Esophagus squamous epithelium (tissue), 4 donors: ENCODE results near the gene PGBD1.

ENCODE experiments used
- POLR2A ChIP-seq, 4 donors: fragments of 450-650 bp; IDR thresholded peaks; one replicate each; pipeline ENCODE4 v1.6.1; 2017; ENCODE audit warnings: antibody characterized with exemption in 4 of 4, mild to moderate bottlenecking in 4 of 4, moderate library complexity in 3 of 4
- TF ChIP-seq, protein P1 (sequence below), 6 experiments: fragments of 450-650 bp in 4 of 6; fragments of 200-600 bp in 2 of 6; sonication (generic) in 2 of 6; IDR thresholded peaks; one replicate each; pipeline ENCODE4 v1.5.1; 2016 to 2019; ENCODE audit warnings: antibody characterized with exemption in 6 of 6, mild to moderate bottlenecking in 4 of 6, moderate library complexity in 4 of 6

DNA sequence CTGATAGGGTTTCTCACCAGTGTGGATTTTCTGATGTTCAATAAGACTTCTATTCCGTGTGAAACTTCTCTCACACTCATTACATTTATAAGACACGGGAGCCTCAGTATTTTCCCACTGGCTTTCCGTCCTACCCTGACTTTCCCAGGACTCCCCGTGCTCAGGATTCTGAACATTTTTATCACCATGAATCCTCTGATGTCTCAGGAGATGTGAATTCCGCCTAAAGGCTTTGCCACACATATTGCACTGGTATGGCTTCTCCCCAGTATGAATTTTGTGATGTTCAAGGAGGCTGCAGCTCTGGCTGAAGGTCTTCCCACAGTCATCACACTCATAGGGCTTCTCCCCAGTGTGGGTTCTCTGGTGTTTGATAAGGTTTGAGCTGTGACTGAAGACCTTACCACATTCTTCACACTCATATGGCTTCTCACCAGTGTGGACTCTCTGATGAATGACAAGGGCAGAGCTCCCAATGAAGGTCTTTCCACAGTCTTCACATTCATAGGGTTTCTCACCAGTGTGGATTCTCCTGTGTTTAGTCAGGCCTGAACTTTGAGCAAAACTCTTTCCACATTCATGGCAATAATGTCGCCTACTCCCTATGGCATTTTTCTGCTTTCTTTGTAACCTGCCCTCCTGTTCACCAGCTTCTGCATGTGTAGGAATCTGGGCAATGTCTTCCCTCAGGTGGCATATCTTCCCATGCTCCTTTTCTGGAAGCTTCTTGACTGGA is 36.0 kb upstream of the PGBD1 start:
- TF ChIP-seq, protein P1, sequence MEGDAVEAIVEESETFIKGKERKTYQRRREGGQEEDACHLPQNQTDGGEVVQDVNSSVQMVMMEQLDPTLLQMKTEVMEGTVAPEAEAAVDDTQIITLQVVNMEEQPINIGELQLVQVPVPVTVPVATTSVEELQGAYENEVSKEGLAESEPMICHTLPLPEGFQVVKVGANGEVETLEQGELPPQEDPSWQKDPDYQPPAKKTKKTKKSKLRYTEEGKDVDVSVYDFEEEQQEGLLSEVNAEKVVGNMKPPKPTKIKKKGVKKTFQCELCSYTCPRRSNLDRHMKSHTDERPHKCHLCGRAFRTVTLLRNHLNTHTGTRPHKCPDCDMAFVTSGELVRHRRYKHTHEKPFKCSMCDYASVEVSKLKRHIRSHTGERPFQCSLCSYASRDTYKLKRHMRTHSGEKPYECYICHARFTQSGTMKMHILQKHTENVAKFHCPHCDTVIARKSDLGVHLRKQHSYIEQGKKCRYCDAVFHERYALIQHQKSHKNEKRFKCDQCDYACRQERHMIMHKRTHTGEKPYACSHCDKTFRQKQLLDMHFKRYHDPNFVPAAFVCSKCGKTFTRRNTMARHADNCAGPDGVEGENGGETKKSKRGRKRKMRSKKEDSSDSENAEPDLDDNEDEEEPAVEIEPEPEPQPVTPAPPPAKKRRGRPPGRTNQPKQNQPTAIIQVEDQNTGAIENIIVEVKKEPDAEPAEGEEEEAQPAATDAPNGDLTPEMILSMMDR (IDR thresholded peaks at IDR 0.05), result no peak
- TF ChIP-seq POLR2A (IDR thresholded peaks at IDR 0.05), result no peak
